Measurements from ENCODE around the gene FBXL5. TPM values are rescaled to one million over a fixed set of nuclear protein-coding genes. Genes with fewer than 3 reads are reported as not detected.

The FBXL5 gene
- total RNA-seq, 3 donors from 2014 or later: 178 to 231 (median 202) TPM

DNA sequence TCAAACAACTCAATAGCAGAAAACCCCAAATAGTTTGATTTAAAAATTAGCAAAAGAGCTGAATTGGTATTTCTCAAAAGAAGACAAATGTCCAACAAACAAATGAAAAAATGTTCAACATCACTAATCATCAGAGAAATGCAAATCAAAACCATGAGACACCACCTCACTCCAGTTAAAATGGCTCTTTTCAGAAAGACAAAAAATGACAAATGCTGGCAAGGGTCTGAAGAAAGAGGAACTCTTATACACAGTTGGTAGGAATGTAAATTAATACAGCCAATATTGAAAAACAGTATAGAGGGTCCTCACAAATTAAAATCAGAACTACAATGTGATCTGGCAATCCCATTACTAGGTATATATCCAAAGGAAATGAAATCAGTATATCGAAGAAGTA is 70.4 kb downstream of the FBXL5 start:
- Histone ChIP-seq H3K4me3 (no peak overlapping the region), H3K9me3 (no peaks in the 10 kb centered on the region), H3K27ac (no peak overlapping the region), H3K4me1 (no peaks in the 10 kb centered on the region), H3K27me3 (no peaks in the 10 kb centered on the region), H3K36me3 (no peaks in the 10 kb centered on the region)
- no peak for DNase-seq (ENCODE audit: low spot score in 2 of 2)
- no peak for TF ChIP-seq POLR2AphosphoS5 (IDR thresholded peaks at IDR 0.05)
- intact Hi-C loops (cut with DNase I; ENCODE audit: low total_unique reads): no loop called here

DNA sequence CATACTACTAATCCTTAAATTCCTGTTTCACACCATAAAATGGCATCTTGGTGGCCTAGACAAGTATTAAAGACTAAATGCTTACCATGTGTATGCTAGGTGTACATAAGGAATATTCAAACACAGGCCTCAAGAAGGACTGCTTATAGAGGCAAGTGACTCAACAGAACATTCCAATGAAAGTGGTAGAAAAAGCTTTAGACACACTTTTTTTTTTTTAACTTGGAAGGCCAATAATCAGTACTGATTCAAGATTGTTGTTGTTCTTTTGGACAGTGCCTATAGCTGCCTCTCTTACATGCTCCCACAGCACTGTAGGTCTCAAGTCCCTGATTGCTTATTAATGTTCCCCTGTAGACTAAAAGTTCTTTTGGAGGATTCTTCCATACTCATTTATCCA is 77.6 kb downstream of the FBXL5 start:
- H3K4me1 ChIP-seq: no peaks in the 10 kb centered on the region
- intact Hi-C loops (cut with DNase I; ENCODE audit: low total_unique reads): no loop called here
- no peaks in the 10 kb centered on the region for H3K27me3 ChIP-seq
- no peaks in the 10 kb centered on the region for H3K9me3 ChIP-seq
- TF ChIP-seq POLR2A (IDR thresholded peaks at IDR 0.05) (no peak), POLR2AphosphoS5 (IDR thresholded peaks at IDR 0.05) (no peak)
- TF ChIP-seq, protein P1, sequence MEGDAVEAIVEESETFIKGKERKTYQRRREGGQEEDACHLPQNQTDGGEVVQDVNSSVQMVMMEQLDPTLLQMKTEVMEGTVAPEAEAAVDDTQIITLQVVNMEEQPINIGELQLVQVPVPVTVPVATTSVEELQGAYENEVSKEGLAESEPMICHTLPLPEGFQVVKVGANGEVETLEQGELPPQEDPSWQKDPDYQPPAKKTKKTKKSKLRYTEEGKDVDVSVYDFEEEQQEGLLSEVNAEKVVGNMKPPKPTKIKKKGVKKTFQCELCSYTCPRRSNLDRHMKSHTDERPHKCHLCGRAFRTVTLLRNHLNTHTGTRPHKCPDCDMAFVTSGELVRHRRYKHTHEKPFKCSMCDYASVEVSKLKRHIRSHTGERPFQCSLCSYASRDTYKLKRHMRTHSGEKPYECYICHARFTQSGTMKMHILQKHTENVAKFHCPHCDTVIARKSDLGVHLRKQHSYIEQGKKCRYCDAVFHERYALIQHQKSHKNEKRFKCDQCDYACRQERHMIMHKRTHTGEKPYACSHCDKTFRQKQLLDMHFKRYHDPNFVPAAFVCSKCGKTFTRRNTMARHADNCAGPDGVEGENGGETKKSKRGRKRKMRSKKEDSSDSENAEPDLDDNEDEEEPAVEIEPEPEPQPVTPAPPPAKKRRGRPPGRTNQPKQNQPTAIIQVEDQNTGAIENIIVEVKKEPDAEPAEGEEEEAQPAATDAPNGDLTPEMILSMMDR (IDR thresholded peaks at IDR 0.05): no peak
- H3K4me3 ChIP-seq: no peak overlapping the region
- no peak for DNase-seq (ENCODE audit: low spot score in 2 of 2)
- no peak overlapping the region for H3K27ac ChIP-seq
- H3K36me3 ChIP-seq: no peaks in the 10 kb centered on the region

DNA sequence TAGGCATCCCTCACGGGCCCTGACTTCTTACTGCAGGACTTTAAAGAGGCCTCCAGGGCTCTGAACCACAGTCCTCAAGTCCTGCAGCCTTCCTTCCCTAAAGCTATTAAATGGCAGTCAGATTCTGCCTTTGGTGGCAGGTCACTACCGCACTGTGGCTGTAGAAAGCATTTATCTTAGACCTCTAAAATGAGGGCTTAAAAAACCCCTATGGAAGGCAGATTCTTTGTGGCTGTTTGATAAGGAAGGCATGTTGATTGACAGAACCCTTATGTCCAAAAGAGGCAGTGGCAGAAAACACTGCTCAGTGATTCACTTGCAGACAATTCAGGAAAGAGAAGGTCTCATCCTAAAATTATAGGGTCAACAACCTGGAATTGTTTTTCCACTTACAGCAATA is 79.2 kb downstream of the FBXL5 start:
- no peaks in the 10 kb centered on the region for H3K36me3 ChIP-seq

DNA sequence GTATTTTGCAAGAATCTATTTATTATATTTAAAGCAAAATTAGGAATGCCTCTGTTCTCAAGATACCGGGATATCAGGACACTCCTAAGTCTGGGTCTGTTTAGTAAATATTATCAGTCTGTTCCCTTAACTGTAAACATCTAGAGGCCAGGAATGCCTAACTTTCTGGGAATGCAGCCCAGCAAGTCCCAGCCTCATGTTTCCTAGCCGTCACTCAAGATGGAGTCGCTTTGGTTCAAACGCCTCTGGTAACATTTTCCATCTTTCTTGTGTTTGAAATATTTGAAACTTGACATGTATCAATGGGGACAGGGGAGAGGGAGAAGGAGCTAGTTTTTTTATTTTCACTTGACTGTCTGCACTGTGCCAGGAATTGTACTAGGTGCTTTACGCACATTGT is 85.4 kb downstream of the FBXL5 start:
- Histone ChIP-seq H3K27me3 (no peaks in the 10 kb centered on the region), H3K27ac (no peak overlapping the region), H3K4me3 (no peak overlapping the region), H3K36me3 (no peaks in the 10 kb centered on the region), H3K9me3 (no peaks in the 10 kb centered on the region), H3K4me1 (no peaks in the 10 kb centered on the region)
- no peak for DNase-seq (ENCODE audit: low spot score in 2 of 2)
- TF ChIP-seq POLR2AphosphoS5 (IDR thresholded peaks at IDR 0.05): no peak
- TF ChIP-seq, protein P1 (IDR thresholded peaks at IDR 0.05): no peak
- no peak for TF ChIP-seq POLR2A (IDR thresholded peaks at IDR 0.05)
- intact Hi-C loops (cut with DNase I; ENCODE audit: low total_unique reads): no loop called here

More for the DNA sequence above, 79.2 kb downstream of the FBXL5 start:
- intact Hi-C loops (cut with DNase I; ENCODE audit: low total_unique reads): no loop called here
- DNase-seq (ENCODE audit: low spot score in 2 of 2): no peak
- Histone ChIP-seq H3K4me3 (no peak overlapping the region), H3K27me3 (no peaks in the 10 kb centered on the region), H3K9me3 (no peaks in the 10 kb centered on the region), H3K4me1 (no peaks in the 10 kb centered on the region), H3K27ac (no peak overlapping the region)
- TF ChIP-seq POLR2A (IDR thresholded peaks at IDR 0.05) (no peak), POLR2AphosphoS5 (IDR thresholded peaks at IDR 0.05) (no peak)
- TF ChIP-seq, protein P1 (IDR thresholded peaks at IDR 0.05): no peak

DNA sequence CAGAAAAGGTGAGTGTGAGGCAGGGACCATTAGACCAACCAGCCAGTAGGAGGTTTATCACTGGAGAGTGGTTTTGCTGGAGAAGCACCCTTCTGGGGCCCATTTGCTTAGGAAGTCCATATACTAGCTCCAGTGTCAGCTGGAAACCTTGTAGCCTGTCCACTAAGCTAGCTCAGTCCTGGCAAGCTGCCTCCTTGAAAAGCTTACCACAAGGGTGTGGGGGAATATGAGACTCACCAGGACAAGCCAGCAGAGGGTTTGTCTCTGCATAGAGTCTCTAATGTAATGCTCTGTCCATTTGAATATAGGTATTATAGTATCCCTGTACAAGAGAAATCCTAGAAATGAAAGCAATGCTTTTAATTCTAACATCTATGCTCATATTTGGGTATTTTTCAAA is 86.3 kb downstream of the FBXL5 start:
- Histone ChIP-seq H3K4me3 (no peak overlapping the region), H3K27me3 (no peaks in the 10 kb centered on the region), H3K27ac (no peak overlapping the region), H3K36me3 (no peaks in the 10 kb centered on the region), H3K9me3 (no peaks in the 10 kb centered on the region), H3K4me1 (no peaks in the 10 kb centered on the region)
- intact Hi-C loops (cut with DNase I; ENCODE audit: low total_unique reads): no loop called here
- TF ChIP-seq POLR2AphosphoS5 (IDR thresholded peaks at IDR 0.05): no peak
- no peak for TF ChIP-seq POLR2A (IDR thresholded peaks at IDR 0.05)
- TF ChIP-seq, protein P1 (IDR thresholded peaks at IDR 0.05): no peak
- no peak for DNase-seq (ENCODE audit: low spot score in 2 of 2)

DNA sequence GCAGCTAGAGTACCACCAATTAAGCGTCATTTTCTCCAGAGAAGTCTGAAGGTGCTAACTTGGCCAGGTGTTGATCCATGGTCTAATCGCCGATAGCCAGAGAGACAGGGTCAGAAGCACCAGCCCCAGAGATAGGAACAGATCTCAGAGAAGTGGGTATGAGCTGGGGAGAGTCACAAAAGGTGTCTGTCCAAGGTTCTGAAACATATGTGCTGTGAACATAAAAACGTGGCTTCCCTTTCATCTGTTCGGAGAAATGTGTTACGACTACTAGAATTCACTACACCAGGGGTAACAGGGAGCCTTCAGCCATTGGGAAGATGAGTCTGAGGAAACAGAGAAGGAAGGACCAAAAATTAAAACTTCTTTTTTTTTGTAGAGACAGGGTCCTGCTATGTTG is 91.3 kb downstream of the FBXL5 start:
- intact Hi-C loops (cut with DNase I; ENCODE audit: low total_unique reads): no loop called here
- no peak for DNase-seq (ENCODE audit: low spot score in 2 of 2)
- H3K4me3 ChIP-seq: no peak overlapping the region
- H3K9me3 ChIP-seq: no peaks in the 10 kb centered on the region
- no peaks in the 10 kb centered on the region for H3K27me3 ChIP-seq
- H3K27ac ChIP-seq: no peak overlapping the region
- no peaks in the 10 kb centered on the region for H3K36me3 ChIP-seq
- TF ChIP-seq POLR2A (IDR thresholded peaks at IDR 0.05) (no peak), POLR2AphosphoS5 (IDR thresholded peaks at IDR 0.05) (no peak)
- TF ChIP-seq, protein P1 (IDR thresholded peaks at IDR 0.05): no peak
- no peaks in the 10 kb centered on the region for H3K4me1 ChIP-seq

Measured in breast epithelium (tissue), 4 donors.